Measurements from ENCODE around the gene APBB2. TPM values are rescaled to one million over a fixed set of nuclear protein-coding genes. Genes with fewer than 3 reads are reported as not detected.
"Not testable (repeated sequence)": the region's sequence is repeated elsewhere in the genome, so short reads cannot be mapped to it uniquely, and the experiment has no call there.

The APBB2 gene
- total and polyA plus RNA-seq, 5 experiments from 2014 or later: 0.44 to 1.9 TPM; not detected in 3

GRCh38 chr4:41064953-41065352, 149.4 kb downstream of the APBB2 start:
- ATAC-seq (no peak), DNase-seq (no peak)
- no peak overlapping the region for H3K27ac Mint-ChIP-seq
- POLR2A ChIA-PET: no interaction called here
- H3K9me3 Mint-ChIP-seq: peaks cover 0 to 4% (median 0%) of the 10 kb centered on the region in 9 donors
- no peaks in the 10 kb centered on the region for H3K4me1 Mint-ChIP-seq
- H3K36me3 Mint-ChIP-seq: no peaks in the 10 kb centered on the region
- no peak overlapping the region for H3K4me3 Mint-ChIP-seq
- no peaks in the 10 kb centered on the region for H3K27me3 Mint-ChIP-seq

GRCh38 chr4:41061482-41062185, 152.7 kb downstream of the APBB2 start:
- ATAC-seq: no peak

GRCh38 chr4:41060352-41061334, 153.7 kb downstream of the APBB2 start:
- Mint-ChIP-seq H3K27me3 (peaks cover under 1 to 11% (median 4%) of the 10 kb centered on the region in 5 donors), H3K4me3 (no peak overlapping the region), H3K27ac (no peak overlapping the region), H3K9me3 (peaks cover 0 to 15% (median 6%) of the 10 kb centered on the region in 9 donors), H3K4me1 (no peaks in the 10 kb centered on the region), H3K36me3 (no peaks in the 10 kb centered on the region)
- DNase-seq: no peak
- POLR2A ChIA-PET: no interaction called here
- no peak for ATAC-seq

More at GRCh38 chr4:41061482-41062185, 152.7 kb downstream of the APBB2 start:
- Mint-ChIP-seq H3K9me3 (peaks cover 0 to 13% (median 6%) of the 10 kb centered on the region in 9 donors), H3K27me3 (peaks cover 0 to under 1% (median 0%) of the 10 kb centered on the region in 5 donors), H3K4me1 (no peaks in the 10 kb centered on the region), H3K36me3 (no peaks in the 10 kb centered on the region), H3K4me3 (no peak overlapping the region), H3K27ac (no peak overlapping the region)
- POLR2A ChIA-PET: no interaction called here
- DNase-seq: no peak

- H3K36me3 Mint-ChIP-seq, DNase-seq, H3K27ac Mint-ChIP-seq, POLR2A ChIA-PET, H3K4me1 Mint-ChIP-seq, ATAC-seq, H3K4me3 Mint-ChIP-seq: not testable (repeated sequence)
- H3K9me3 Mint-ChIP-seq: peaks cover 0 to 25% (median 6%) of the 10 kb centered on the region in 9 donors
- peaks cover 9 to 22% (median 14%) of the 10 kb centered on the region in 5 donors for H3K27me3 Mint-ChIP-seq
Observed at GRCh38 chr4:41059411-41059810, 154.9 kb downstream of the APBB2 start.

GRCh38 chr4:41058426-41058825, 155.9 kb downstream of the APBB2 start:
- DNase-seq (no peak), ATAC-seq (no peak)
- POLR2A ChIA-PET: no interaction called here
- no peak overlapping the region for H3K27ac Mint-ChIP-seq
- H3K4me1 Mint-ChIP-seq: no peaks in the 10 kb centered on the region
- H3K4me3 Mint-ChIP-seq: no peak overlapping the region
- peaks cover 9 to 22% (median 15%) of the 10 kb centered on the region in 5 donors for H3K27me3 Mint-ChIP-seq
- H3K9me3 Mint-ChIP-seq: peaks cover 0 to 25% (median 6%) of the 10 kb centered on the region in 9 donors
- peaks cover 0 to 5% (median 0%) of the 10 kb centered on the region in 3 donors for H3K36me3 Mint-ChIP-seq

- Mint-ChIP-seq H3K9me3 (peaks cover 0 to 25% (median 6%) of the 10 kb centered on the region in 9 donors), H3K27me3 (peaks cover 9 to 25% (median 15%) of the 10 kb centered on the region in 5 donors), H3K36me3 (peaks cover 0 to 5% (median 0%) of the 10 kb centered on the region in 3 donors), H3K4me1 (no peaks in the 10 kb centered on the region), H3K4me3 (no peak overlapping the region), H3K27ac (no peak overlapping the region)
- POLR2A ChIA-PET: no interaction called here
- DNase-seq (no peak), ATAC-seq (no peak)
Observed at GRCh38 chr4:41057467-41057866, 156.9 kb downstream of the APBB2 start.

- H3K4me3 Mint-ChIP-seq: no peak overlapping the region
- POLR2A ChIA-PET: no interaction called here
- H3K4me1 Mint-ChIP-seq: no peaks in the 10 kb centered on the region
- peaks cover 13 to 50% (median 19%) of the 10 kb centered on the region in 5 donors for H3K27me3 Mint-ChIP-seq
- peaks cover 0 to 5% (median 3%) of the 10 kb centered on the region in 3 donors for H3K36me3 Mint-ChIP-seq
- ATAC-seq: no peak
- no peak for DNase-seq
- H3K27ac Mint-ChIP-seq: no peak overlapping the region
- peaks cover 0 to 18% (median 2%) of the 10 kb centered on the region in 9 donors for H3K9me3 Mint-ChIP-seq
Observed at GRCh38 chr4:41052287-41052686, 162.1 kb downstream of the APBB2 start.

- Mint-ChIP-seq H3K9me3 (peaks cover 0 to 16% (median 5%) of the 10 kb centered on the region in 9 donors), H3K27ac (peak overlapping the region in 1 of 10 donors; percentile 25), H3K4me3 (no peak overlapping the region), H3K4me1 (no peaks in the 10 kb centered on the region), H3K36me3 (peaks cover 0 to 6% (median 3%) of the 10 kb centered on the region in 3 donors), H3K27me3 (peaks cover 13 to 44% (median 16%) of the 10 kb centered on the region in 5 donors)
- peak in 1 of 10 donors; percentile 0 for DNase-seq
- POLR2A ChIA-PET: no interaction called here
- ATAC-seq: no peak
Observed at GRCh38 chr4:41050880-41051775, 163.2 kb downstream of the APBB2 start.

- H3K9me3 Mint-ChIP-seq: peaks cover 1 to 19% (median 8%) of the 10 kb centered on the region in 9 donors
- POLR2A ChIA-PET: no interaction called here
- H3K36me3 Mint-ChIP-seq: peaks cover 0 to 8% (median 3%) of the 10 kb centered on the region in 3 donors
- no peak overlapping the region for H3K4me3 Mint-ChIP-seq
- DNase-seq (no peak), ATAC-seq (no peak)
- no peak overlapping the region for H3K27ac Mint-ChIP-seq
- peaks cover 7 to 34% (median 14%) of the 10 kb centered on the region in 5 donors for H3K27me3 Mint-ChIP-seq
- no peaks in the 10 kb centered on the region for H3K4me1 Mint-ChIP-seq
Observed at GRCh38 chr4:41050116-41050515, 164.2 kb downstream of the APBB2 start.

- not testable (repeated sequence) for H3K27ac Mint-ChIP-seq, DNase-seq, H3K4me3 Mint-ChIP-seq, ATAC-seq, H3K4me1 Mint-ChIP-seq
- peaks cover 8 to 25% (median 14%) of the 10 kb centered on the region in 9 donors for H3K9me3 Mint-ChIP-seq
- peaks cover 0 to 17% (median 3%) of the 10 kb centered on the region in 3 donors for H3K36me3 Mint-ChIP-seq
- POLR2A ChIA-PET: interaction anchor here (0.6 kb wide), 1 partner anchor 44 kb away, joined by 3 read pairs; no protein-coding TSS in a partner anchor
- peaks cover 4 to 28% (median 10%) of the 10 kb centered on the region in 5 donors for H3K27me3 Mint-ChIP-seq
Observed at GRCh38 chr4:41049176-41049575, 165.2 kb downstream of the APBB2 start.

GRCh38 chr4:41044791-41045190, 169.6 kb downstream of the APBB2 start:
- ATAC-seq (no peak), DNase-seq (no peak)
- POLR2A ChIA-PET: no interaction called here
- Mint-ChIP-seq H3K4me3 (no peak overlapping the region), H3K27ac (no peak overlapping the region), H3K9me3 (peaks cover 8 to 25% (median 21%) of the 10 kb centered on the region in 9 donors), H3K4me1 (no peaks in the 10 kb centered on the region), H3K36me3 (peaks cover 0 to 17% (median 0%) of the 10 kb centered on the region in 3 donors), H3K27me3 (peaks cover 0 to 3% (median 0%) of the 10 kb centered on the region in 5 donors)

GRCh38 chr4:41044165-41044564, 170.2 kb downstream of the APBB2 start:
- H3K36me3 Mint-ChIP-seq: peaks cover 0 to 17% (median 0%) of the 10 kb centered on the region in 3 donors
- H3K4me3 Mint-ChIP-seq: no peak overlapping the region
- ATAC-seq: no peak
- peaks cover 0 to 3% (median 0%) of the 10 kb centered on the region in 5 donors for H3K27me3 Mint-ChIP-seq
- no peak overlapping the region for H3K27ac Mint-ChIP-seq
- H3K9me3 Mint-ChIP-seq: peaks cover 8 to 25% (median 21%) of the 10 kb centered on the region in 9 donors
- no peaks in the 10 kb centered on the region for H3K4me1 Mint-ChIP-seq
- POLR2A ChIA-PET: no interaction called here
- no peak for DNase-seq
